HG02885 (cell line): ENCODE measurements around the gene ESPNL.

ENCODE experiments used
- ATAC-seq: cut with Tn5 transposase; IDR thresholded peaks from one replicate; pipeline ENCODE4 v1.9.1; 2021; ENCODE audit warnings: mild to moderate bottlenecking; ENCODE audit not compliant: unreplicated experiment, poor library complexity

Gene ESPNL

GRCh38 chr2:238077292-238077691 is 22.8 kb upstream of the ESPNL start:
- no peak for ATAC-seq

- no peak for ATAC-seq
These were observed 20.2 kb upstream of the ESPNL start for GRCh38 chr2:238079874-238080327.

GRCh38 chr2:238080518-238080917 is 19.6 kb upstream of the ESPNL start:
- ATAC-seq: no peak

- no peak for ATAC-seq
These were observed 19.0 kb upstream of the ESPNL start for GRCh38 chr2:238081150-238081549.

- ATAC-seq: no peak
These were observed 18.6 kb upstream of the ESPNL start for GRCh38 chr2:238081561-238081960.

GRCh38 chr2:238082151-238082550 is 18.0 kb upstream of the ESPNL start:
- ATAC-seq: no peak

- no peak for ATAC-seq
These were observed 17.3 kb upstream of the ESPNL start for GRCh38 chr2:238082827-238083226.

GRCh38 chr2:238083919-238084318 is 16.2 kb upstream of the ESPNL start:
- ATAC-seq: no peak

- ATAC-seq: no peak
These were observed 15.4 kb upstream of the ESPNL start for GRCh38 chr2:238084761-238085160.

GRCh38 chr2:238085899-238086298 is 14.2 kb upstream of the ESPNL start:
- no peak for ATAC-seq

GRCh38 chr2:238087211-238087610 is 12.9 kb upstream of the ESPNL start:
- no peak for ATAC-seq

- ATAC-seq: no peak
These were observed 9.3 kb upstream of the ESPNL start for GRCh38 chr2:238090887-238091286.

GRCh38 chr2:238091436-238092060 is 8.6 kb upstream of the ESPNL start:
- no peak for ATAC-seq

GRCh38 chr2:238092486-238093035 is 7.6 kb upstream of the ESPNL start:
- ATAC-seq: no peak

- ATAC-seq: no peak
These were observed 6.7 kb upstream of the ESPNL start for GRCh38 chr2:238093181-238094140.

- no peak for ATAC-seq
These were observed 5.6 kb upstream of the ESPNL start for GRCh38 chr2:238094438-238095022.

- ATAC-seq: no peak
These were observed 5.0 kb upstream of the ESPNL start for GRCh38 chr2:238095143-238095542.

- ATAC-seq: no peak
These were observed 3.7 kb upstream of the ESPNL start for GRCh38 chr2:238096311-238097011.

- no peak for ATAC-seq
These were observed 2.7 kb upstream of the ESPNL start for GRCh38 chr2:238097201-238097987.
